Fibroblast of peridontal ligament (primary cell): ENCODE data around the gene TRIM24.

Experiments
- DNase-seq: peaks from one replicate; pipeline ENCODE4 v3.0.0-alpha.2; 2010; ENCODE audit errors: extremely low read depth

The TRIM24 gene

GRCh38 chr7:138575897-138576428, 115.9 kb downstream of the TRIM24 start:
- DNase-seq: peak; percentile 10

GRCh38 chr7:138579136-138579535, 119.1 kb downstream of the TRIM24 start:
- DNase-seq: no peak

- DNase-seq: no peak
Observed at GRCh38 chr7:138579671-138580070, 119.6 kb downstream of the TRIM24 start.

- no peak for DNase-seq
Observed at GRCh38 chr7:138581065-138581464, 121.0 kb downstream of the TRIM24 start.

- no peak for DNase-seq
Observed at GRCh38 chr7:138584283-138584682, 124.2 kb downstream of the TRIM24 start.

- no peak for DNase-seq
Observed at GRCh38 chr7:138584696-138585095, 124.6 kb downstream of the TRIM24 start.

- no peak for DNase-seq
Observed at GRCh38 chr7:138585283-138585993, 125.4 kb downstream of the TRIM24 start.

GRCh38 chr7:138587485-138587884, 127.4 kb downstream of the TRIM24 start:
- no peak for DNase-seq

GRCh38 chr7:138588986-138589385, 128.9 kb downstream of the TRIM24 start:
- DNase-seq: no peak

GRCh38 chr7:138590154-138590553, 130.1 kb downstream of the TRIM24 start:
- no peak for DNase-seq

GRCh38 chr7:138595454-138595853, 135.4 kb downstream of the TRIM24 start:
- DNase-seq: no peak

GRCh38 chr7:138602451-138602850, 142.4 kb downstream of the TRIM24 start:
- no peak for DNase-seq

GRCh38 chr7:138603549-138604318, 143.7 kb downstream of the TRIM24 start:
- DNase-seq: no peak

GRCh38 chr7:138606236-138606635, 146.2 kb downstream of the TRIM24 start:
- no peak for DNase-seq

- no peak for DNase-seq
Observed at GRCh38 chr7:138607216-138608126, 147.4 kb downstream of the TRIM24 start.

GRCh38 chr7:138608275-138608674, 148.2 kb downstream of the TRIM24 start:
- no peak for DNase-seq

- no peak for DNase-seq
Observed at GRCh38 chr7:138610671-138611170, 150.7 kb downstream of the TRIM24 start.

- no peak for DNase-seq
Observed at GRCh38 chr7:138613630-138614029, 153.6 kb downstream of the TRIM24 start.

GRCh38 chr7:138616085-138616484, 156.0 kb downstream of the TRIM24 start:
- no peak for DNase-seq

GRCh38 chr7:138618506-138618905, 158.4 kb downstream of the TRIM24 start:
- no peak for DNase-seq

GRCh38 chr7:138618933-138619332, 158.9 kb downstream of the TRIM24 start:
- no peak for DNase-seq

- no peak for DNase-seq
Observed at GRCh38 chr7:138622841-138623240, 162.8 kb downstream of the TRIM24 start.
